Epithelial cell of proximal tubule (primary cell): ENCODE results near the gene UBXN2A. TPM values are rescaled to one million over a fixed set of nuclear protein-coding genes. Genes with fewer than 3 reads are reported as not detected.
"Not testable (repeated sequence)": the region's sequence is repeated elsewhere in the genome, so short reads cannot be mapped to it uniquely, and the experiment has no call there.

Source experiments
- DNase-seq: peaks from one replicate; pipeline ENCODE4 v3.0.0-alpha.2; 2011; ENCODE audit warnings: low read depth
- H3K4me3 ChIP-seq: 2 replicates; pipeline ENCODE4 v1.5.1; 2011; ENCODE audit warnings: low read depth, mild to moderate bottlenecking, low read length
- total RNA-seq: library from RNA; depleted of rRNA; stranded (reverse); fragments of >200 nt; gene quantifications from 2 replicates; pipeline ENCODE4 v1.2.3, GENCODE V29; 2015
- TF ChIP-seq, protein P1 (sequence below): conservative IDR thresholded peaks from 2 replicates; pipeline ENCODE4 v1.5.1; 2012; ENCODE audit warnings: low read depth, mild to moderate bottlenecking, low read length

UBXN2A gene
- total RNA-seq, 1 donor from 2014 or later = 13.4 TPM

DNA sequence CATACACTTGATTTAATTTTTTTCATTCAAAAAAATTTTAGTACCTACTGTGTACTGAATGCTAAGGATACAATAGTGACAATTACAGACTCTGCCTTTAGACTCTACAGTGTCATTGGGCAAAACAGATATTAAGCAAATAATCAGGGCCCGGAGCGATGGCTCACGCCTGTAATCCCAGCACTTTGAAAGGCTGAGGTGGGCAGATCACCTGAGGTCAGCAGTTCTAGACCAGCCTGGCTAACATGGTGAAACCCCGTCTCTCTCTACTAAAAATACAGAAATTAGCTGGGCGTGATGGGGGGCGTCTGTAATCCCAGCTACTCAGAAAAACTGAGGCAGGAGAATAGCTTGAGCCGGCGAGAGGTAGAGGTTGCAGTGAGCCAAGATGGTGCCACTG is 1.4 kb downstream of the UBXN2A start:
- TF ChIP-seq, protein P1, sequence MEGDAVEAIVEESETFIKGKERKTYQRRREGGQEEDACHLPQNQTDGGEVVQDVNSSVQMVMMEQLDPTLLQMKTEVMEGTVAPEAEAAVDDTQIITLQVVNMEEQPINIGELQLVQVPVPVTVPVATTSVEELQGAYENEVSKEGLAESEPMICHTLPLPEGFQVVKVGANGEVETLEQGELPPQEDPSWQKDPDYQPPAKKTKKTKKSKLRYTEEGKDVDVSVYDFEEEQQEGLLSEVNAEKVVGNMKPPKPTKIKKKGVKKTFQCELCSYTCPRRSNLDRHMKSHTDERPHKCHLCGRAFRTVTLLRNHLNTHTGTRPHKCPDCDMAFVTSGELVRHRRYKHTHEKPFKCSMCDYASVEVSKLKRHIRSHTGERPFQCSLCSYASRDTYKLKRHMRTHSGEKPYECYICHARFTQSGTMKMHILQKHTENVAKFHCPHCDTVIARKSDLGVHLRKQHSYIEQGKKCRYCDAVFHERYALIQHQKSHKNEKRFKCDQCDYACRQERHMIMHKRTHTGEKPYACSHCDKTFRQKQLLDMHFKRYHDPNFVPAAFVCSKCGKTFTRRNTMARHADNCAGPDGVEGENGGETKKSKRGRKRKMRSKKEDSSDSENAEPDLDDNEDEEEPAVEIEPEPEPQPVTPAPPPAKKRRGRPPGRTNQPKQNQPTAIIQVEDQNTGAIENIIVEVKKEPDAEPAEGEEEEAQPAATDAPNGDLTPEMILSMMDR = no peak
- DNase-seq = no peak
- peak overlapping the region; percentile 67 for H3K4me3 ChIP-seq

DNA sequence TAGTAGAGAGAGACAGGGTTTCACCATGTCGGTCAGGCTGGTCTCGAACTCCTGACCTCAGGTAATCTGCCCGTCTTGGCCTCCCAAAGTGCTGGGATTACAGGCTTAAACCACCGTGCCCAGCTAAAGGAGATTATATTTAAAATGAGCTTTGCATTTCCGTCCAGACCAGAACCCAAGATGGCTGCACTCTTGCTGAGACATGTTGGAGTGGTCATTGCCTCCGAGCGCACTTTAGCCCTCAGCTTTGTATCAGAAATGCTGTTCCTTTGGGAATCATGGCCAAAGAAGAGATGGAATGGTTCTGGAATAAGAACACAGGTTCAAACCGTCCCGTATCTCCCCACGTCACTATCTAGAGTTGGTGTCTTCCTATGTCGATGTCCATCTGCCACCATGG is 3.4 kb downstream of the UBXN2A start:
- DNase-seq = no peak
- TF ChIP-seq, protein P1 = no peak

DNA sequence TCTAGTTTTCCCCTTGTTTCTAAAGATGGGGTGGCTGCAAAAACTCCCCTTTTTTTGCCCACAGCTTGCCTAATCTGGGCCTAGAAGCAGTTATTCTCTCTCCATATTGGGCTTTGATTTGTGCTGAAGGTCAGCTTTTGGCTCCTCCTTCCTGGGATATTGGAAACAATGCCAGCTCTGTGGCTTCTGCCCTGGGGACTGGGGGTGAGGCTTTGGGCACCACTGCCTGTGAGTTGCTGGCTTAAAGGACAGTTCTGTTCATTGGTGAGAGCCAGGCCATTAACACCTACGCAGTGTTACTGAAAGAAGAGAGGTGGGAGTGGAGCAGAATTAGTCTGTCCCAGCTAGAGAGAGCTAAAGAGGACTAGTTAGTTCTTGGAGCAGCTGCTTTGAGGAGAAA is 4.3 kb downstream of the UBXN2A start:
- DNase-seq = no peak
- no peak overlapping the region for H3K4me3 ChIP-seq
- TF ChIP-seq, protein P1 = no peak

More for the DNA sequence above, 3.4 kb downstream of the UBXN2A start:
- no peak overlapping the region for H3K4me3 ChIP-seq

DNA sequence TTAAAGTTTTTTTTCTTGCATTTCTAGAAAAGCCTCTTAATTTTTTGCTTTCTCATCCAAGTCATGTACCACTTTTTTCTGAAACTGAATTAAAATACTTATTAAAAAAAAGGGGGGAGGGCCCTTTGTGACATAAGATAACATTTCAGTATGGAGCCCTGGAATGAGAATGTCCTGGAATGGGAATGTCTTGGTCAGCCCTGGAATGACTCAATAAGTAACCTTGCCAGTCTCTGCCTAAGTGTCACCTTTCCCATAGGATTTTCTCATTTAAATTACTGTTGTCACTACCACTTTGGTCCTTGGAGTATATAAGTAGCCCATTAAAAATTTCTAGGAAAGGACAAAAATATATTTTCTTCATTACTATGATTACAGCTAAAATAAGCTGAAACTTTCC is 4.7 kb downstream of the UBXN2A start:
- no peak overlapping the region for H3K4me3 ChIP-seq
- no peak for DNase-seq
- TF ChIP-seq, protein P1 = no peak

DNA sequence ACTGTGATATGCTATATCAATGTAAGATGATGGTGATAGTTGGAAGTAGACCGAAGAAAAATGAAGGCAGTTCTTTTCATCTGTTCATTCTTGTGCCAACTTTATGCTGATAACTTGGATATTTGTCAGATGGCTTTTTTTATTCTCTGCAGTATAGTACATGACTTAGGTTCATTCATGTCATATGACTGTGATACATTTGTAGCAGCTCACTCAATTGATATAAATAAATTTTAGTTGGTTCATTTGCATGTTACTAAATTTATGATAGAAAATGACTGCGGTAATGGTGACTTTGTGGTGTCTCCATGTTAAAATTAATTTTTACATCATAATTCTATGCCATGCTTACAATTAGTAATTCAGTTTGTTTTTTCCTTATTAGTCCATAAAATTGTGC is 7.1 kb downstream of the UBXN2A start:
- no peak overlapping the region for H3K4me3 ChIP-seq
- TF ChIP-seq, protein P1 = no peak
- no peak for DNase-seq

DNA sequence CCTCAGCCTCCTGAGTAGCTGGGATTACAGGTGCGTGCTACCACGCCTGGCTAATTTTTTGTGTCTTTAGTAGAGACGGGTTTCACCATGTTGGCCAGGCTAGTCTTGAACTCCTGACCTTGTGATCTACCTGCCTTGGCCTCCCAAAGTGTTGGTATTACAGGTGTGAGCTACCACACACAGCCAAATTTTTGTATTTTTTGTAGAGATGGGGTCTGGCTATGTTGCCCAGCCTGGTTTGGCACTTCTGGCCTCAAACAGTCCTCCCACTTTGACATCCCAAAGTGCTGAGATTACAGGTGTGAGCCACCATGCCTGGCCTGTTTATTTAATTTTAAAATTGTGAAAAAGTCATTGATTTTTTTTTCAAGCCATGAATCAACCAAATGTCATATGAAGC is 12.3 kb downstream of the UBXN2A start:
- H3K4me3 ChIP-seq, DNase-seq: not testable (repeated sequence)

DNA sequence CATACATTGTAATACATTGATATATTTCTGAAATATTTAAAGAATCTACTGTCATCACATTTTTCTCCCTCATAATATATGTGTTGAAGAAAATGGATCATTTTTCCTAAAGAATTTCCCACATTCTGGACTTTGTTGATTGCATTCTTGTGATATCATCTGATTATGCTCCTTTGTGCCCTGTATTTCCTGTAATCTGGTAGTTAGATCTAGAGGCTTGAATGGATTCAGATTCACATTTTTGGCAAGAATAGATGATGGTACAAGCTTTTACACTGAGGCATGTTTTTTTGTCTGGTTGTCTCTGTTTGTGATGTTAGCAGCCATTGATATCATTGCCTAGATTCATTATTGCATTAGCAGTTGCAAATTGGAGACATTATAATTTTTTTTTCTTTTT is 13.4 kb downstream of the UBXN2A start:
- TF ChIP-seq, protein P1 = no peak

More for the DNA sequence above, 13.4 kb downstream of the UBXN2A start:
- H3K4me3 ChIP-seq = no peak overlapping the region
- DNase-seq = no peak
